HG03060 (cell line): Measurements from ENCODE around the gene RGS9BP.
"Not testable (repeated sequence)": the region's sequence is repeated elsewhere in the genome, so short reads cannot be mapped to it uniquely, and the experiment has no call there.

ENCODE experiments used
- ATAC-seq: cut with Tn5 transposase; IDR thresholded peaks from one replicate; pipeline ENCODE4 v1.9.1; 2021; ENCODE audit warnings: low read depth, moderate number of reproducible peaks; ENCODE audit not compliant: unreplicated experiment

Gene RGS9BP, protein sequence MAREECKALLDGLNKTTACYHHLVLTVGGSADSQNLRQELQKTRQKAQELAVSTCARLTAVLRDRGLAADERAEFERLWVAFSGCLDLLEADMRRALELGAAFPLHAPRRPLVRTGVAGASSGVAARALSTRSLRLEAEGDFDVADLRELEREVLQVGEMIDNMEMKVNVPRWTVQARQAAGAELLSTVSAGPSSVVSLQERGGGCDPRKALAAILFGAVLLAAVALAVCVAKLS

GRCh38 chr19:32675720-32676185 lies at the start of gene RGS9BP:
Gene RGS9BP, plus strand, starts transcription at chr19:32675848. Its CDS starts 416 bp downstream, at chr19:32676264.
- ATAC-seq: no peak

DNA sequence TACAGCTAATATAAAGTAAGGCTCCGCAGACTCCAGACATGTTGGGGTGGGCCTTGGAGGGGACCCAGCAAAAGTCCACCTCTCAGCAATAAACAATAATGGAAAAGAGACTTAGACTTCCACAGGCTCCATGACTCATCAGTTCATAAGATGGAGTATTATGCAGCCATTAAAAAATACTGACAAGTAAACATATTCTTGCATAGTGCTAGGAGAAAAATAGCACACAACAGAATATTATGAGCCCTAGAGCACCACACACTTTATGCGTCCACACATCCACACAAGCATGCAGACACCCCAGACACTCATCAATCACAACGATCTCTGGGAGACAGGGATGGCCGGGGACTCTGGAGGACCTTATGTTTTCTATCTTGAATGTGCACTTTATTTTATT lies 48.7 kb upstream of the RGS9BP start:
- ATAC-seq: no peak

- ATAC-seq: no peak
These were observed 47.9 kb upstream of the RGS9BP start for GRCh38 chr19:32627714-32628270.

DNA sequence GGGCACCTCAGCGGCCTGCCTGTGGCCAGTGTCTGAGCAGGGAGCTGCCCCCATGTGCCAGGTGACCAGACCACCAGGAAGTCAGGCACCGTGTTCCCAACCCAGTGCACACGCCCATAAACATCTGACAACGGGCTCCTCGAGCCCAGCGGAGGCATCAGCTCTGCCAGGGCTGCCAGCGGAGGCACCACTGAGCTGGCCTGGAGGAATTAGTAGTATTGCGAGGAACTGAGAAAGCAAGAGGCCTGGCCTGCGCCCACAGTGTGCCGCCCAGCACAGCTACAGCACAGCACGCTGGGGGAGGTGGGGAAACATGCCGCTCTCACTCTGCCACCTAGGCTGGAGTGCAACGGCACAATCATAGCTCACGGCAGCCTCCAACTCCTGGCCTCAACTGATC lies 45.3 kb upstream of the RGS9BP start:
- no peak for ATAC-seq

DNA sequence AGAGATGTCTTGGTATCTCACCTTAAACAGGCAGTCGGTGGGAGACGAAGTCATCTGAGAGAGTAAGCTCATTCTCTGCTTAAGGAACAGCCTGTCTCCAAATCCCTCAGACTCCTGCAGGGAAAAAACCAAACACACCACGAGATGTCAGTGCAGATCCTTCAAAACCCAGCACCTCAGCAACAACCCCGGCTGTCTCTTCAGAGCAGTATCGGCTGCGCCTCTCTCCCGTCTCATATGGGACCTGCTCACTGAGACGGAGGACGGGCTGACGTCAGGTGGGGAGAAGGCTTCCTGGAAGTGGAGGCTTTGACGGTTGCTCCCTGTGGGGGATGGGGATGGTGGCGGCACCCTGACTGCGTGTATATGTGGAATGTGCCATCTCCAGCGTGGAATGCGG lies 44.3 kb upstream of the RGS9BP start:
- ATAC-seq: no peak

- ATAC-seq: no peak
These were observed 38.2 kb upstream of the RGS9BP start for GRCh38 chr19:32637480-32637879.

GRCh38 chr19:32638625-32639024 lies 37.0 kb upstream of the RGS9BP start:
- no peak for ATAC-seq

- no peak for ATAC-seq
These were observed 32.9 kb upstream of the RGS9BP start for GRCh38 chr19:32642771-32643170.

GRCh38 chr19:32646556-32646955 lies 29.1 kb upstream of the RGS9BP start:
- no peak for ATAC-seq

- ATAC-seq: no peak
These were observed 28.3 kb upstream of the RGS9BP start for GRCh38 chr19:32647361-32647760.

- no peak for ATAC-seq
These were observed 25.9 kb upstream of the RGS9BP start for GRCh38 chr19:32649751-32650150.

GRCh38 chr19:32650671-32651070 lies 25.0 kb upstream of the RGS9BP start:
- no peak for ATAC-seq

GRCh38 chr19:32651729-32652140 lies 23.9 kb upstream of the RGS9BP start:
- no peak for ATAC-seq

GRCh38 chr19:32652331-32652730 lies 23.3 kb upstream of the RGS9BP start:
- not testable (repeated sequence) for ATAC-seq

GRCh38 chr19:32652894-32653598 lies 22.6 kb upstream of the RGS9BP start:
- no peak for ATAC-seq

DNA sequence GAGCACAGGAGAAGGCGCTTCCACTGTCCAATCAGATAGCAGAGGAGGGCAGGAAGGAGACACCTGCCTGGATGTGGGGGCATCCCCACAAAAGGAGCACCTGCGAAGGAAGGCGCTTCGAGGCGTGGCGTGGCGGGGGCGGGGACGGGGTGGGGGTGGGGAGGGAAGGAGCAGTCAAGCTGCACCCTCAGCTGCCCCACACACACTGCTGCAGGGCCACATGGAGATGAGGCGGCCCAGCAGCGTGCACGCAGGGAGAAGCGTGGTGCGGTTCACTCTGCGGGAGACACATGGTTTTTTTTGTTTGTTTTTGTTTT lies 22.1 kb upstream of the RGS9BP start:
- ATAC-seq: no peak

- ATAC-seq: not testable (repeated sequence)
These were observed 19.3 kb upstream of the RGS9BP start for GRCh38 chr19:32656379-32656778.

- no peak for ATAC-seq
These were observed 17.6 kb upstream of the RGS9BP start for GRCh38 chr19:32658075-32658474.

- no peak for ATAC-seq
These were observed 17.1 kb upstream of the RGS9BP start for GRCh38 chr19:32658527-32658926.

DNA sequence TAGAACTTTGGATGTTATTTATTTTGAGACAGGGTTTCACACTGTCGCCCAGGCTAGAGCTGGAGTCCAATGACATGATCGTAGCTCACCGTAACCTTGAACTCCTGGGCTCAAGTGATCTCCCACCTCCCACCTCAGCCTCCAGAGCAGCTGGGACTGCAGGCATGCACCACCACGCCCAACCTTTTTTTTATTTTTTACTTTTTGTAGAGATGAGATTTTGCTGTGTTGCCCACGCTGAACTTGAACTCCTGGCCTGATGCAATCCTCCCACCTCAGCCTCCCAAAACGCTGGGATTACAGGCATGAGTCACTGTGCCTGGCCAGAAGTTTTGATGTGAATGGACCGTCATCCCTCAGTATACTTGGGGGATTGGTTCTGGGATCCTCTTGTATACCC lies 14.3 kb upstream of the RGS9BP start:
- no peak for ATAC-seq

GRCh38 chr19:32662186-32662585 lies 13.5 kb upstream of the RGS9BP start:
- ATAC-seq: no peak

DNA sequence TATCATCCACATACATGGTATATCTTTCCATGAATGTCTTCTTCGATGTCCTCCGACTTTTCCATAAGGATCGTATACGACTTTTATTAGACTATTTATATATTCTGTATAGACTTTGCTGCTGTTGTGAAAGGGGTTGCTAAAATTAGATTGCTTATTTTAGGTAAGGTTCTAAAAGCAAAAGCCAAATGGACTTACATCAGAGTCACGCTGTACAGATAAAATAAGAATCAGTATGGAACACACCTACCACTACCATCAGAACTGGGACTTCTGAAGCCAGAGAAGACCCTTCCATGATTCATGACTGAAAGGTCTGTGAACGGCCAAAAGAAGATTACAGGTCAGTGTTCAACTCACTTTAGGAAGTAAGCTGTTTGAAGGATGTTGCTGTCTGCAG lies 9.6 kb upstream of the RGS9BP start:
- no peak for ATAC-seq
